Fibroblast of lung (primary cell): ENCODE results near the gene SLC25A31.
A peak's percentile ranks its signal among the peaks of the same experiment; 100 is the strongest.

Source experiments
- CTCF ChIP-seq, 2 donors: IDR thresholded peaks in 1 of 2; conservative IDR thresholded peaks in 1 of 2; 1 replicate in 1 of 2; 2 replicates in 1 of 2; pipeline ENCODE4 v1.5.1; 2011 to 2012; ENCODE audit warnings: low read length in 2 of 2, control low read depth in 1 of 2, inconsistent platforms in 1 of 2, low read depth in 1 of 2, mild to moderate bottlenecking in 1 of 2
- EZH2 ChIP-seq: IDR thresholded peaks from 2 replicates; pipeline ENCODE4 v1.5.1; 2012; ENCODE audit warnings: low read length, control low read depth, mild to moderate bottlenecking; ENCODE audit errors: missing control alignments

- no peak for TF ChIP-seq EZH2
- TF ChIP-seq CTCF (conservative IDR thresholded peaks at IDR 0.05 in 1 of 2, IDR thresholded peaks at IDR 0.05 in 1 of 2; ENCODE audit: low read depth in 1 of 2, low read length in 2 of 2): peak in 1 of 2 donors; percentile 14
Measured at GRCh38 chr4:127782275-127783025, 52.2 kb downstream of the SLC25A31 start, which contains the start of gene HSPA4L.
